Smooth muscle cell (in vitro differentiated cells): Measurements from ENCODE around the gene PRSS36. TPM values are rescaled to one million over a fixed set of nuclear protein-coding genes. Genes with fewer than 3 reads are reported as not detected.

Source experiments
- DNase-seq: peaks from one replicate; lab custom pipeline; 2025; ENCODE audit not compliant: unreplicated experiment; lab: John Stamatoyannopoulos, UW
- H2AFZ ChIP-seq: fragments of 200-600 bp; sonication (generic); 2 replicates; pipeline ENCODE4 v1.6.0; 2016; ENCODE audit warnings: antibody characterized with exemption, low read depth, mild to moderate bottlenecking
- H3F3A ChIP-seq: fragments of 200-600 bp; sonication (generic); 2 replicates; pipeline ENCODE4 v1.6.0; 2017; ENCODE audit warnings: antibody characterized with exemption, low read depth
- H3K27ac ChIP-seq: fragments of 200-600 bp; sonication (generic); 2 replicates; pipeline ENCODE4 v1.5.1; 2016; ENCODE audit warnings: low read depth, mild to moderate bottlenecking
- H3K27me3 ChIP-seq: fragments of 200-600 bp; sonication (generic); 2 replicates; pipeline ENCODE4 v1.6.1; 2016; ENCODE audit warnings: low read depth, mild to moderate bottlenecking
- H3K36me3 ChIP-seq: fragments of 200-600 bp; sonication (generic); 2 replicates; pipeline ENCODE4 v1.5.1; 2016; ENCODE audit warnings: low read depth
- H3K4me1 ChIP-seq: fragments of 200-600 bp; sonication (generic); 2 replicates; pipeline ENCODE4 v1.5.1; 2016; ENCODE audit warnings: low read depth
- H3K4me2 ChIP-seq: fragments of 200-600 bp; sonication (generic); 2 replicates; pipeline ENCODE4 v1.6.0; 2016; ENCODE audit warnings: mild to moderate bottlenecking
- H3K4me3 ChIP-seq: fragments of 200-600 bp; sonication (generic); 2 replicates; pipeline ENCODE4 v1.5.1; 2016; ENCODE audit warnings: mild to moderate bottlenecking
- H3K79me2 ChIP-seq: fragments of 200-600 bp; sonication (generic); 2 replicates; pipeline ENCODE4 v1.6.0; 2016; ENCODE audit warnings: low read depth, mild to moderate bottlenecking
- H3K9ac ChIP-seq: fragments of 200-600 bp; sonication (generic); 2 replicates; pipeline ENCODE4 v1.6.0; 2016; ENCODE audit warnings: low read depth
- H3K9me3 ChIP-seq: fragments of 200-600 bp; sonication (generic); replicated peaks from 2 replicates; pipeline ENCODE4 v1.5.1; 2016; ENCODE audit warnings: low read depth
- H4K20me1 ChIP-seq: fragments of 200-600 bp; sonication (generic); 2 replicates; pipeline ENCODE4 v1.6.0; 2016; ENCODE audit warnings: low read depth
- WGBS: methylation state at CpG from one replicate; pipeline ENCODE4 v1.1.7; 2016; ENCODE audit warnings: low lambda C conversion rate; 5-methylcytosine and 5-hydroxymethylcytosine counted together
- polyA plus RNA-seq: library from polyadenylated mRNA; unstranded; fragments of >200 nt; fragmentation: Nextera tagmentation; extraction: Ambion mirVana; gene quantifications from 2 replicates; pipeline ENCODE4 v1.2.1, GENCODE V29; 2016
- total RNA-seq: library from RNA; depleted of rRNA; stranded (reverse); fragments of >200 nt; gene quantifications from 2 replicates; pipeline ENCODE4 v1.2.3, GENCODE V29; 2014
- TF ChIP-seq, protein P1 (sequence below): fragments of 200-600 bp; sonication (generic); IDR thresholded peaks from 2 replicates; pipeline ENCODE4 v1.5.1; 2017; ENCODE audit warnings: borderline replicate concordance, mild to moderate bottlenecking, antibody characterized with exemption; ENCODE audit not compliant: insufficient read depth, poor library complexity, severe bottlenecking

Gene PRSS36
- total and polyA plus RNA-seq, 2 experiments from 2014 or later, result 0.31 to 1.6 TPM

- Histone ChIP-seq H3K79me2 (peaks cover 98% of the 10 kb centered on the region), H3K36me3 (peaks cover 59% of the 10 kb centered on the region), H3K9me3 (no peaks in the 10 kb centered on the region), H3K27me3 (no peaks in the 10 kb centered on the region), H4K20me1 (peaks cover 100% of the 10 kb centered on the region), H3K27ac (peak overlapping the region; percentile 30), H3K4me2 (no peak overlapping the region), H3K4me3 (no peak overlapping the region), H3F3A (peaks cover 60% of the 10 kb centered on the region), H3K9ac (no peak overlapping the region), H2AFZ (no peak overlapping the region), H3K4me1 (peaks cover 23% of the 10 kb centered on the region)
- TF ChIP-seq, protein P1, sequence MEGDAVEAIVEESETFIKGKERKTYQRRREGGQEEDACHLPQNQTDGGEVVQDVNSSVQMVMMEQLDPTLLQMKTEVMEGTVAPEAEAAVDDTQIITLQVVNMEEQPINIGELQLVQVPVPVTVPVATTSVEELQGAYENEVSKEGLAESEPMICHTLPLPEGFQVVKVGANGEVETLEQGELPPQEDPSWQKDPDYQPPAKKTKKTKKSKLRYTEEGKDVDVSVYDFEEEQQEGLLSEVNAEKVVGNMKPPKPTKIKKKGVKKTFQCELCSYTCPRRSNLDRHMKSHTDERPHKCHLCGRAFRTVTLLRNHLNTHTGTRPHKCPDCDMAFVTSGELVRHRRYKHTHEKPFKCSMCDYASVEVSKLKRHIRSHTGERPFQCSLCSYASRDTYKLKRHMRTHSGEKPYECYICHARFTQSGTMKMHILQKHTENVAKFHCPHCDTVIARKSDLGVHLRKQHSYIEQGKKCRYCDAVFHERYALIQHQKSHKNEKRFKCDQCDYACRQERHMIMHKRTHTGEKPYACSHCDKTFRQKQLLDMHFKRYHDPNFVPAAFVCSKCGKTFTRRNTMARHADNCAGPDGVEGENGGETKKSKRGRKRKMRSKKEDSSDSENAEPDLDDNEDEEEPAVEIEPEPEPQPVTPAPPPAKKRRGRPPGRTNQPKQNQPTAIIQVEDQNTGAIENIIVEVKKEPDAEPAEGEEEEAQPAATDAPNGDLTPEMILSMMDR, result no peak
- 95% methylated on average over 5 of the region's 5 CpGs for WGBS
- no peak for DNase-seq
Measured at GRCh38 chr16:31185339-31185738, 35.5 kb upstream of the PRSS36 start.

- H4K20me1 ChIP-seq, result peaks cover 98% of the 10 kb centered on the region
- no peak overlapping the region for H3K4me2 ChIP-seq
- no peaks in the 10 kb centered on the region for H3K9me3 ChIP-seq
- H2AFZ ChIP-seq, result no peak overlapping the region
- WGBS, result 97% methylated on average over 14 of the region's 14 CpGs
- H3K27ac ChIP-seq, result no peak overlapping the region
- DNase-seq, result no peak
- H3K36me3 ChIP-seq, result peaks cover 56% of the 10 kb centered on the region
- H3K4me1 ChIP-seq, result peaks cover 23% of the 10 kb centered on the region
- peaks cover 98% of the 10 kb centered on the region for H3K79me2 ChIP-seq
- peaks cover 56% of the 10 kb centered on the region for H3F3A ChIP-seq
- H3K27me3 ChIP-seq, result no peaks in the 10 kb centered on the region
- no peak overlapping the region for H3K4me3 ChIP-seq
- TF ChIP-seq, protein P1, result no peak
- no peak overlapping the region for H3K9ac ChIP-seq
Measured at GRCh38 chr16:31184888-31185287, 35.0 kb upstream of the PRSS36 start.

DNA sequence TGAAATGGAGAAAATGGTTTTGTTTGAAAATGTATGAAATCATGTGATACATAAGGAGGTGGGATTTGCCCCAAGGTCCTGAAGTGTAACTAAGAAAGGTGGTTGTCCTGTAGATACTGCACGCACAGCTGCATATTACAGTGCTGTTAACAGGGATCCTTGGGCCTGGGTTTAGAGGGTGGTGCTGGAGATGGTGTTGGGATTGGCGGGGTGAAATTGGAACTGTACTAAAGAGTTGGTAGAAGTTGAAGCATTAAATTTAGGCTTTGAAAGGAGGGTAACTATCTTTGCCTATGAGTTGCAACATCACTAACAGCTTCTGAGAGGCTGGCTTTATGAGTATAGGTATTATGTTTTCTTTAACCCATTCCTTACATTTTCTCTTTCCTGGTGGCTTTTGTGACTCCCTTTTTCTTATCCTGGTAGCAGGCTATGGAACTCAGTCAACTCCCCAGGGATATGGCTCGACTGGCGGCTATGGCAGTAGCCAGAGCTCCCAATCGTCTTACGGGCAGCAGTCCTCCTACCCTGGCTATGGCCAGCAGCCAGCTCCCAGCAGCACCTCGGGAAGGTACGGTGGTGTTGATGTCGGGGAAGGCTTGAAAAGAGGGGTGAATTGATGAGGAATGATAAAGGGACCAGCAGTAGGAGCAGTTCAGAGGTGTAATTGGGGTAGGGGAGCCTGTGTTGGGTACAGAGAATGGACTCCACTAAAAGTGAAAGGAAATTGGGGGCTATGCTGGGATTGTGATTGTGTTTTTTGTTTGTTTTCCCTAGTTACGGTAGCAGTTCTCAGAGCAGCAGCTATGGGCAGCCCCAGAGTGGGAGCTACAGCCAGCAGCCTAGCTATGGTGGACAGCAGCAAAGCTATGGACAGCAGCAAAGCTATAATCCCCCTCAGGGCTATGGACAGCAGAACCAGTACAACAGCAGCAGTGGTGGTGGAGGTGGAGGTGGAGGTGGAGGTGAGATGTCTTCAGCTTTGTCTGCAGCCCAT is 33.9 kb upstream of the PRSS36 start:
- no peak overlapping the region for H3K9ac ChIP-seq
- H3K27me3 ChIP-seq, result no peaks in the 10 kb centered on the region
- peaks cover 87% of the 10 kb centered on the region for H4K20me1 ChIP-seq
- H3F3A ChIP-seq, result peaks cover 44% of the 10 kb centered on the region
- 96% methylated on average over 10 of the region's 10 CpGs for WGBS
- no peak overlapping the region for H3K4me3 ChIP-seq
- H3K4me1 ChIP-seq, result peaks cover 28% of the 10 kb centered on the region
- DNase-seq, result no peak
- peaks cover 44% of the 10 kb centered on the region for H3K36me3 ChIP-seq
- TF ChIP-seq, protein P1, result no peak
- peaks cover 90% of the 10 kb centered on the region for H3K79me2 ChIP-seq
- H3K4me2 ChIP-seq, result peak overlapping the region; percentile 100
- H3K9me3 ChIP-seq, result no peaks in the 10 kb centered on the region
- peak overlapping the region; percentile 21 for H3K27ac ChIP-seq
- no peak overlapping the region for H2AFZ ChIP-seq
